A673 (cell line): ENCODE data around the gene NSD2. TPM values are rescaled to one million over a fixed set of nuclear protein-coding genes. Genes with fewer than 3 reads are reported as not detected.
"Not testable (repeated sequence)": the region's sequence is repeated elsewhere in the genome, so short reads cannot be mapped to it uniquely, and the experiment has no call there.

Experiments
- BruUV-seq: library from RNA; stranded (reverse); fragments of 400-500 nt; replicated peaks from 2 replicates; lab custom pipeline; 2021; lab: Mats Ljungman, UMichigan
- CTCF ChIA-PET: fragments of 300-600 bp; sonication (Branson Sonifier 250); formaldehyde crosslinking; loops from one replicate; lab custom pipeline; 2022; ENCODE audit warnings: antibody characterized with exemption; lab: Charles Lee
- POLR2A ChIA-PET: fragments of 300-600 bp; sonication (Branson Sonifier 250); formaldehyde crosslinking; loops from one replicate; lab custom pipeline; 2022; ENCODE audit warnings: antibody characterized with exemption; ENCODE audit not compliant: low non-redundant PET; lab: Charles Lee
- DNase-seq: peaks from one replicate; pipeline ENCODE4 v3.0.0-alpha.2; 2015; ENCODE audit warnings: low spot score
- H3K27ac ChIP-seq: fragments of 200-600 bp; sonication (generic); 2 replicates; pipeline ENCODE4 v1.5.1; 2016; ENCODE audit warnings: mixed run types, low read depth, mild to moderate bottlenecking, mixed read lengths, antibody characterized with exemption, low read length; ENCODE audit not compliant: poor library complexity, severe bottlenecking
- H3K27me3 ChIP-seq: fragments of 200-600 bp; sonication (generic); replicated peaks from 2 replicates; pipeline ENCODE4 v1.6.1; 2017; ENCODE audit warnings: mixed run types, low read depth, mild to moderate bottlenecking, mixed read lengths, antibody characterized with exemption, low read length; ENCODE audit not compliant: insufficient read depth, poor library complexity
- H3K36me3 ChIP-seq: fragments of 200-600 bp; sonication (generic); 2 replicates; pipeline ENCODE4 v1.6.1; 2016; ENCODE audit warnings: mixed run types, mild to moderate bottlenecking, mixed read lengths, antibody characterized with exemption, low read length; ENCODE audit not compliant: insufficient read depth, poor library complexity, severe bottlenecking
- H3K4me1 ChIP-seq: fragments of 200-600 bp; sonication (generic); 2 replicates; pipeline ENCODE4 v1.6.1; 2017; ENCODE audit warnings: mixed run types, mild to moderate bottlenecking, mixed read lengths, antibody characterized with exemption, low read length; ENCODE audit not compliant: insufficient read depth, poor library complexity, severe bottlenecking
- H3K4me3 ChIP-seq: fragments of 200-600 bp; sonication (generic); 2 replicates; pipeline ENCODE4 v1.5.1; 2016; ENCODE audit warnings: low read depth, mixed run types, mild to moderate bottlenecking, mixed read lengths, low read length; ENCODE audit not compliant: poor library complexity, severe bottlenecking
- H3K9me3 ChIP-seq: fragments of 200-600 bp; sonication (generic); 2 replicates; pipeline ENCODE4 v1.6.1; 2016; ENCODE audit warnings: mixed run types, low read depth, mild to moderate bottlenecking, mixed read lengths, antibody characterized with exemption, low read length; ENCODE audit not compliant: poor library complexity, severe bottlenecking
- CTCF ChIP-seq: fragments of 300-800, 200-600 bp; sonication (generic); conservative IDR thresholded peaks from 2 replicates; pipeline ENCODE4 v1.5.1; 2017; ENCODE audit warnings: low read depth, mild to moderate bottlenecking, antibody characterized with exemption, low read length, moderate library complexity, mixed read lengths
- EZH2 ChIP-seq: fragments of 200-600 bp; sonication (generic); IDR thresholded peaks from 2 replicates; pipeline ENCODE4 v1.6.1; 2017; ENCODE audit warnings: borderline replicate concordance, low read depth, mild to moderate bottlenecking, mixed read lengths, antibody characterized with exemption, low read length; ENCODE audit not compliant: poor library complexity, severe bottlenecking
- intact Hi-C: fragments of 100-400 bp; cut with micrococcal nuclease; formaldehyde crosslinking; loops from one replicate; pipeline ENCODE4 v1.10.0; 2022; ENCODE audit not compliant: unreplicated experiment
- total RNA-seq: library from RNA; stranded (reverse); gene quantifications from 2 replicates; pipeline ENCODE4 v1.2.3, GENCODE V29; 2021

NSD2 gene
- total RNA-seq, 1 experiment from 2014 or later, result 227 TPM

- Histone ChIP-seq H3K4me3 (no peak overlapping the region), H3K27ac (no peak overlapping the region), H3K27me3 (no peaks in the 10 kb centered on the region), H3K9me3 (peaks cover 12% of the 10 kb centered on the region), H3K36me3 (peaks cover 17% of the 10 kb centered on the region), H3K4me1 (no peaks in the 10 kb centered on the region)
- intact Hi-C loops, result no loop called here
- POLR2A ChIA-PET, result no interaction called here
- BruUV-seq, result no TSS peak
- CTCF ChIA-PET, result no interaction called here
- no peak for DNase-seq
- no peak for TF ChIP-seq EZH2
- no peak for TF ChIP-seq CTCF
These were observed 125.8 kb downstream of the NSD2 start for GRCh38 chr4:1996866-1997611.

- Histone ChIP-seq H3K4me1 (no peaks in the 10 kb centered on the region), H3K9me3 (peaks cover 12% of the 10 kb centered on the region), H3K4me3 (no peak overlapping the region), H3K36me3 (peaks cover 17% of the 10 kb centered on the region), H3K27me3 (no peaks in the 10 kb centered on the region), H3K27ac (no peak overlapping the region)
- TF ChIP-seq CTCF (no peak), EZH2 (no peak)
- no TSS peak for BruUV-seq
- no peak for DNase-seq
- CTCF ChIA-PET, result no interaction called here
- POLR2A ChIA-PET, result no interaction called here
- intact Hi-C loops, result no loop called here
These were observed 126.5 kb downstream of the NSD2 start for GRCh38 chr4:1997712-1998111.

- H3K4me3 ChIP-seq, result no peak overlapping the region
- H3K9me3 ChIP-seq, result peaks cover 12% of the 10 kb centered on the region
- H3K27me3 ChIP-seq, result no peaks in the 10 kb centered on the region
- ChIA-PET POLR2A (no interaction called here), CTCF (no interaction called here)
- no peaks in the 10 kb centered on the region for H3K4me1 ChIP-seq
- H3K27ac ChIP-seq, result no peak overlapping the region
- H3K36me3 ChIP-seq, result peaks cover 17% of the 10 kb centered on the region
- intact Hi-C loops, result no loop called here
- no peak for DNase-seq
- BruUV-seq, result no TSS peak
- TF ChIP-seq CTCF, result no peak
These were observed 127.1 kb downstream of the NSD2 start for GRCh38 chr4:1998296-1998695.

- DNase-seq, CTCF ChIA-PET, H3K27me3 ChIP-seq, H3K4me3 ChIP-seq, BruUV-seq, H3K4me1 ChIP-seq, intact Hi-C loops, POLR2A ChIA-PET, H3K27ac ChIP-seq: not testable (repeated sequence)
- Histone ChIP-seq H3K36me3 (peaks cover 27% of the 10 kb centered on the region), H3K9me3 (peaks cover 12% of the 10 kb centered on the region)
These were observed 128.1 kb downstream of the NSD2 start for GRCh38 chr4:1999308-1999707.

GRCh38 chr4:2003361-2003760, 132.2 kb downstream of the NSD2 start:
- H3K4me3 ChIP-seq, H3K27me3 ChIP-seq, CTCF ChIA-PET, POLR2A ChIA-PET, intact Hi-C loops, H3K27ac ChIP-seq, DNase-seq, BruUV-seq, H3K9me3 ChIP-seq, H3K4me1 ChIP-seq: not testable (repeated sequence)
- H3K36me3 ChIP-seq, result peaks cover 36% of the 10 kb centered on the region
